Stimulated activated CD4-positive, alpha-beta T cell treated with anti-CD3 and anti-CD28 coated beads, Interleukin-12 subunit alpha, Interleukin-12 subunit beta, amount 100 ng/mL, for 24 hours (primary cell): ENCODE measurements around the gene RNF213.

Experiments used
- DNase-seq, 2 experiments: peaks; one replicate each; pipeline ENCODE4 v3.0.0-alpha.2; 2020; ENCODE audit warnings: low read depth in 2 of 2

Gene RNF213

DNA sequence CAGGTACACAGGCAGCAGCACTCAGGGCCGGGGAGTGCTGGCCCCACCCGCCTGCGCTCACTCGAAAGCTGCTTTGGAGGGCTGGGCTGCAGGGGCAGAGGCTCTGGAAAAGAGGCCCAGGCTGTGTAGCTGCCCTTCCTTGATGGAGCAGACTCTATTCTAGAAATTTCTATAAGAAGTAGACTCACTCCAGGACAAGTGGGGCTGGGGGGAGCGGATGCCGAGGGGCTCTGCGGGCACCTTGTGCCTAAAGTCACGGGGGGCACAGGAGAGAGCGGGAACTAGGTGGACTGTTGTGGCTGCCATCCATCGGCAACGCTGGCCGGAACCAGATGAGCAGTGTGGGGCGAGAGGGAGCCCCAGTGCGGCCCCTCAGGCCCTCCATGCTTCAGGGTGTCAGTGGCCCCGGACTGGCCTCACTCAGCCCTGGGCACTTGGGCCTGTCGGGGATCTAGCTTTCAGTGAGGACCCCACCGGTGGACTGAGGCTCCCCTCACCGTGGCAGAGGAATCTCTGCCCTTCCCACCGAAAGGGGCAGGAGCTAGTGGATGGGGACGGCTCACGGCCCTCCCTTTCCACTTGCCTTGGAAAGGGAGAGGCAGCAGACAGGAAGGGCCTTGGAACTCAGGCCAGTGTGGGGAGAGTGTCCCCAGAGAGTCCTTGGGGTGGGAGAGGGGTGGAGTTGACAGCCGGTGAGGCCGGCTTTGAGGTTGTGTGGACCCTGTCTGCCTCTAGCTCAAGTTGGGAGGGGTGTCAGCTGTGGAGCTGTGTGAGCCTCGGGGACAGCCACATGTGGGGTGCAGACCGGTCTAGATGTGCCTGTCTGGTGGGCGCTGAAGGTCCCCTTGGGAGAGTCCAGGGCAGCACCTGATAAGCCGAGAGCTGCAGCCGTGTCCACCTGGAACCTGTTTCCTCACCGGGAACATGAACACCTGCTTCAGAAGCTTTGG, 170.9 kb downstream of the RNF213 start:
- no peak for DNase-seq

GRCh38 chr17:80432350-80432955, 171.8 kb downstream of the RNF213 start:
- no peak for DNase-seq

GRCh38 chr17:80432961-80433550, 172.4 kb downstream of the RNF213 start:
- DNase-seq = no peak

DNA sequence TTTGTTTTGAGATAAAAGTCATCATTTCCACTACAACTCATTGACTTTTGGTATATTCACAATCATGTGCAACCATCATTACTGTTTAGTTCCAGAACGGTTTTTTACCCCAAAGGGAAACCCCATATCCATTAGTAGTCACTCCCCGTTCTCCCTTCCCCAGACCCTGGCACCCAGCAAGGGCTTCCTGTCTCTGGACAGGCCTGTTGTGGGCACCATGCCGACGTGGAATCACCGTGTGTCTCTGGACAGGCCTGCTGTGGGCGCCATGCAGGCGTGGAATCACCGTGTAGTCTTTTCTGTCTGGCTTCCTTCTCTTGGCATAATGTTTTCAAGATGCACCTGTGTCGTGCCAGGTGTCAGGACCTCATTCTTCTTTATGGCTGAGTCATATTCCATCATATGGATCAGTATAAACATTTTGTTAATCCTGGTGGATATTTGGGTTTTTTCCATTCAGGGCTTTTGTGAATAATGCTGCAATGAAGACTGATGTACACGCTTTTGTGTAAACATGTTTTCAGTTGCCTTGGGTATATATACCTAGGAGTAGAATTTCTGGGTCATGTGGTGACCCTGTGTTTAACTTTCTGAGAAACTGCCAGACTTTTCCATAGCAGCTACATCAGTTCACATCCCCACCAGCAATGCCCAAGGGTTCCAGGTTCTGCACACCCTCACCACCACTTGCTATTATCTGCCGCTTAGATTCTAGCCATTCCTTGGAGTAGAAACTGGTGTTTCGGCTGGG, 173.4 kb downstream of the RNF213 start:
- DNase-seq = no peak

DNA sequence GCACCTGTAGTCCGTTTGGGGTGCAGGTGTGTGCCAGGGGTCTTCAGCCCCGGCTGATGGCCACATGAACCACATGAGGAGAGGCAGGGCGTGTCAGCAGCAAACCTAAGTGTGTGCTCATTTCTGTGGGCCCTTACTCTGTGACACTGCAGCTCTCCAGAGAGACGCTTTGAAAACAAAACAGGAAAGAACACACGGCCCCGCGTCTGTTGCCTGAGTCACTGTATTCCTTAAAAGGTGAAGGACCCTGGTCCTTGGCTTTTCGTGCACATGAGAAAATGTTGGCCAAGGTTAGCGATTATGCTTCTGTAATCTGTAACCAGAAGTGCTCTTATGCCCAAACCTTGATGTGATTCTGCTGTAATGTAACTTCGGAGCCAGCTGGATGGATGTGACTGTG, 176.9 kb downstream of the RNF213 start:
- no peak for DNase-seq

GRCh38 chr17:80438806-80439205, 178.2 kb downstream of the RNF213 start:
- no peak for DNase-seq

GRCh38 chr17:80439499-80439898, 178.8 kb downstream of the RNF213 start:
- DNase-seq = no peak

DNA sequence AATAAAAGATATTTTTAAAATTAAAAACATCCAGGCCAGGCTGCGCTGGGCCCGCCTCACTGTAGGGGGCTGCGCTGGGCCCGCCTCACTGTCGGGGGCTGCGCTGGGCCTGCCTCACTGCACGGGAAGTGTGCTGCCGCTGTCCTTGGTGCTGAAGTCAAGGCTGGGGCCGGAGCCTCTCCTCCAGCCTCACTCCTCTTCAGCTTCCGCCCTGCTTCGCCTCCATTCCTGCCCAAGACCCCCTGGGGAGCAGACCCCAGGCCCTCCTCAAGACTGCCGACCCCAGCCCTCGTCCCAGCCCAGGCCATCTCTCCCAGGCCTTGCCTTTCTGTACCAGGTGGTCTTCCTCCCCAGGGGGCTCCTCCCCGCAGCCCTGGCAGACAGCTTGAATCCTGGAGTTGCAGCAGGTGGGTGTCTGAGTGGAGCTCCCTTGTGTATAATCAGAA, 180.5 kb downstream of the RNF213 start:
- DNase-seq = peak in 1 of 2 experiments; percentile 39

- DNase-seq = no peak
Measured at GRCh38 chr17:80441598-80442322, 181.1 kb downstream of the RNF213 start.

DNA sequence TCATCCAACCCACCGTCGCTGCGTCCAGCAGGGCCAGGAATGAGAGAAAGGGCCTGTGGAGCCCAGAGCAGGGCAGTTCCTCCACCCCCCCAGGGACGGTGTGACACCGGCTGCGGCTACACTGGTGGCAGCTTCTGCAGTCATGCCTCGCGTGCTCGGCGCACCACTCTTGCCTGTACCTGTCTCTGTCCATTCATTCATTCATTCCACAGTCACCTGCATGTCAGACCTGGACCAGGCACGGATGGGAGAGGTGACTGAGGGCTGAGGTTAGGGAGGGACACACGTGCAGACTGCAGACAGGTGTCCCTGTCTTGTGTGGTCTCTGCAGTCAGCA, 181.6 kb downstream of the RNF213 start:
- no peak for DNase-seq

- DNase-seq = no peak
Measured at GRCh38 chr17:80442764-80443163, 182.1 kb downstream of the RNF213 start.

DNA sequence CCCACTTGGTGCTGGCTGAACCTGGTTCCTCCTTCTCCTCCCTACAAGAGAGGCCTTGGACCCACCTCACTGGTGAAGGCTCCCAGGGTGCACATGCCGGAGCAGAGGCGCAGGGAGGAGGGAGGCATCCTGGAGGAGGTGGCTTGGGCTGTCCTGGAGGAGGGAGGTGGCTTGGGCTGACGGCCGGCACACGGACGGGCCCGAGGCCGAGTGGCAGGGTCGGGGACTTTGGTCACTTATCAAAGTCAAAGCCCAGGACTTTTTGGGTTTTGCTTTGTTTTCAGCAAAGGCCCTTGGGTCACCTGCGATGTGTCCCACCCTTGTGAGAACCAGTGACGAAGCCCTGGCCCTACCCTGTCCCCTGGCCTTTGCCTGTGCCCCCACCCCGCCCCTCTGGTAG, 182.8 kb downstream of the RNF213 start:
- no peak for DNase-seq

- DNase-seq = no peak
Measured at GRCh38 chr17:80443916-80444643, 183.4 kb downstream of the RNF213 start.

GRCh38 chr17:80444644-80444979, 184.0 kb downstream of the RNF213 start:
- DNase-seq = no peak

DNA sequence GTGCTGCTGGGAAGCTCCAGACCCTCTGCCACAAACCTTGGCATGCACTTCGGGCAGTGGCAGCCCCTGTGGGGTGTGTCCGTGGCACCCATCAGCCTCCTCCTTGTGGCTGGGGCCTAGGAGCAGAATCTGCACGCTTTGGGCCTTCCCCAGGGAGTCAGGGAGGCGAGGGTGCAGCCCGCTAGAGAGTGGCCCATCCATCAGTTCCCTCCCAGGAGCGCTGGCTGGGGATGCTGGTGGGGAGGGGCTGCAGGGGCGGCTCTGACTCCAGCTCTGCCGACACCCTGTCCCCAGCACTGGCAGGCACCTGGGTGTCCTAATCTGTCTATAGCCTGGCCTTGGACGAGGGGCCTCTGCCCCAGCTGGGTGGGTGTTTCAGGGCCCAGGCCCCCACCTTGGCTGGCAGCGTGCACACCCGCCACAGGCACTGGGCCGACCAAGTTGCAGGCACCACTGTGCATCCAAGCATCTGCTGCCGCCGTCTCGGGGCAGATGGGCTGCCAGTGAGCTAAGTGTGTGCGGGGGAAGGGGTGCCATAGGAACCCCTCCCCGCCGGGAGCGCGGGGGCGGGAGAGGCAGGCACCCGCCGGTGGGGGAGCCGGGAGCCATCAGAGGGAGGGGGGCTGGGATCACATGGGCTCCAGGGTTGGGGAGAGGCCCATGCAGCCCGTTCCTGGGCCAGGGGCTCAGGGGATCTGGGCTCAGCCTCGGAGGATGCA, 184.5 kb downstream of the RNF213 start:
- DNase-seq = no peak

DNA sequence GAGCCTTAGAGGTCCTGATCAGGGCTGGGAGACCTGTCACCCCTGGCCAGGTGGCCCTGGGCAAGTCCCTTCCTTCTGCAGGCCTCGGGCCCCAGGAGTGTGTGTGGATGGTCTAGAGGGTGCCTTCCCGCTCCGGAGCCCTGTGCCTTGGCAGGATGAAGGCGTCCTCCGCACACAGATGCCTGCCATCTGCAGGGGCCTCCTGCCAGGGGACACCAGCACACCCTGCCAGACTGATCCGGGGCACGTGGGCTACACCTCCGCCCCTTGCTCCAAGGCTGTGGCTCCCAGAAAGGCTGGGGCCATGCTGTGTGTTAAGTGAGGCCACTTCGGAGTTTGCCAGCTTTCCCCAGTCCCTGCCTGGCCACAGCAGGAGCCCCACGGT, 185.1 kb downstream of the RNF213 start:
- DNase-seq = no peak

DNA sequence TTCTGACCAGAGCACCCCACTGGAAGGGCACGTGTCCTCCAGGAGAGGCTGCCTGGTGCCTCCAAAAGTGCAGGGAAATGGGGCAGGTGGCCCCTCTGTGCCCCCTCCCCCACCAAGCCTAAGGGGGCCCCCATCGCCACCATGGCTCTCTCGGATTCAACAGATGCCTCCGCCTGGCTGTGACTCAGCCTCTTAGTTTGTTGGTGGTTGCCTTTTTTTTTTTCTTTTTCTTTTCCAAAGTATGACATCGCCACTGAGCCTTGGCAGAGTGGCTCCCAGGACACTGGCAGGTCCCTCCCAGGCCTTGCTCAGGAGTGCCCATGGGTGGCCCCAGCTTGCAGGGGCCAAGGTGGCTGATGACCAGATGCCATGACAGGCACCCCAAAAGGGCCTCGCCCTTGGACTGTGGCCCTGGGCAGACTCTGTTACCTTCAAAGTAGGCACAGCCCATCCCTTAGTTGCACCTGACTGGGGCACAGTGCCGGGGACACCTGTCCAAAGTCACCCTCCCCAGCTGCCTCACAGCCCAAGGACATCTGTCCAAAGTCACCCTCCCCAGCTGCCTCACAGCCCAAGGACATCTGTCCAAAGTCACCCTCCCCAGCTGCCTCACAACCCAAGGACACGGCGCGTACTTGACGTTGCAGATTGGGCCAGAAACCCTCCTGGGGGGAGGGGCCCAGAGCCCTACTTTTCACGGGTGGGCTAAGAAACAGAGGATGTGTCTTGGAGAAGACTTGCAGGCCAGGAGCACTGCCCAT, 186.2 kb downstream of the RNF213 start:
- no peak for DNase-seq

GRCh38 chr17:80447790-80448189, 187.1 kb downstream of the RNF213 start:
- DNase-seq = no peak
